CD4-positive, CD25-positive, alpha-beta regulatory T cell (primary cell): ENCODE results near the gene PCDH7. TPM values are rescaled to one million over a fixed set of nuclear protein-coding genes. Genes with fewer than 3 reads are reported as not detected.

ENCODE experiments used
- ATAC-seq, 2 donors: fragments of 150-1000 bp; cut with Tn5 transposase; one replicate each; pipeline ENCODE4 v1.10.0; 2021; ENCODE audit warnings: low read depth in 2 of 2, moderate number of reproducible peaks in 2 of 2, moderate library complexity in 1 of 2
- DNase-seq, 3 donors: peaks; one replicate each; pipeline versions ENCODE4 v3.0.0 to v3.0.0-alpha.2; 2012 to 2022; ENCODE audit warnings: mixed read lengths in 1 of 3
- H3K27ac ChIP-seq: one replicate; pipeline ENCODE4 v1.7.0; 2013; ENCODE audit warnings: mild to moderate bottlenecking, low read length; ENCODE audit not compliant: insufficient read depth, poor library complexity, severe bottlenecking
- H3K27me3 ChIP-seq: one replicate; pipeline ENCODE4 v1.7.0; 2013; ENCODE audit warnings: low read length; ENCODE audit not compliant: control insufficient read depth, insufficient read depth
- H3K36me3 ChIP-seq: one replicate; pipeline ENCODE4 v1.7.0; 2013; ENCODE audit warnings: mild to moderate bottlenecking, low read length, moderate library complexity; ENCODE audit not compliant: control insufficient read depth, insufficient read depth
- H3K4me1 ChIP-seq: 2 replicates; pipeline ENCODE4 v1.7.0; 2013; ENCODE audit warnings: mild to moderate bottlenecking, low read length; ENCODE audit not compliant: insufficient read depth, control insufficient read depth, poor library complexity, severe bottlenecking
- H3K4me3 ChIP-seq: one replicate; pipeline ENCODE4 v1.7.0; 2013; ENCODE audit warnings: low read depth, mild to moderate bottlenecking, low read length, moderate library complexity
- H3K9me3 ChIP-seq, 2 experiments: 1 replicate in 1 of 2; 2 replicates in 1 of 2; pipeline ENCODE4 v1.7.0; 2013; ENCODE audit warnings: low read length in 2 of 2, mild to moderate bottlenecking in 1 of 2, moderate library complexity in 1 of 2; ENCODE audit not compliant: control insufficient read depth in 2 of 2
- H3K27ac Mint-ChIP-seq, 3 donors: one replicate each; pipeline ENCODE4 v1.8.0; 2020 to 2022; ENCODE audit warnings: mild to moderate bottlenecking in 3 of 3, mixed read lengths in 3 of 3, moderate library complexity in 2 of 3
- H3K27me3 Mint-ChIP-seq: one replicate; pipeline ENCODE4 v1.8.0; 2022; ENCODE audit warnings: mild to moderate bottlenecking, mixed read lengths
- H3K36me3 Mint-ChIP-seq: one replicate; pipeline ENCODE4 v1.8.0; 2020; ENCODE audit warnings: mixed read lengths
- H3K4me1 Mint-ChIP-seq, 4 donors: one replicate each; pipeline ENCODE4 v1.8.0; 2020 to 2022; ENCODE audit warnings: mixed read lengths in 4 of 4, mild to moderate bottlenecking in 1 of 4
- H3K4me3 Mint-ChIP-seq, 4 donors: one replicate each; pipeline ENCODE4 v1.8.0; 2020 to 2022; ENCODE audit warnings: mild to moderate bottlenecking in 4 of 4, mixed read lengths in 4 of 4, moderate library complexity in 3 of 4
- H3K9me3 Mint-ChIP-seq, 7 donors: one replicate each; pipeline ENCODE4 v1.8.0; 2020 to 2022; ENCODE audit warnings: mixed read lengths in 7 of 7, mild to moderate bottlenecking in 3 of 7, moderate library complexity in 2 of 7
- polyA plus RNA-seq, 4 donors: library from polyadenylated mRNA; unstranded; fragments of 300-500 nt; fragmentation: Illumina TruSeq; gene quantifications; one replicate each; pipeline ENCODE4 v1.2.3, GENCODE V29; 2021
- total RNA-seq: library from RNA; stranded (reverse); gene quantifications from one replicate; pipeline ENCODE4 v1.2.3, GENCODE V29; 2022

Gene PCDH7
- total and polyA plus RNA-seq, 5 donors from 2014 or later, result not detected

GRCh38 chr4:30722359-30723200 lies 2.4 kb downstream of the PCDH7 start:
- Mint-ChIP-seq H3K27me3 (peaks cover 32% of the 10 kb centered on the region), H3K9me3 (peaks cover 0 to 10% (median 3%) of the 10 kb centered on the region in 7 donors), H3K27ac (no peak overlapping the region), H3K36me3 (no peaks in the 10 kb centered on the region), H3K4me1 (peaks cover 0 to 14% (median 3%) of the 10 kb centered on the region in 4 donors), H3K4me3 (peak overlapping the region in 1 of 4 donors; percentile 8)
- Histone ChIP-seq H3K27me3 (peaks cover 14% of the 10 kb centered on the region), H3K36me3 (no peaks in the 10 kb centered on the region), H3K27ac (no peak overlapping the region), H3K4me3 (no peak overlapping the region), H3K9me3 (no peaks in the 10 kb centered on the region), H3K4me1 (peaks cover 3% of the 10 kb centered on the region)
- ATAC-seq (no peak), DNase-seq (no peak)

DNA sequence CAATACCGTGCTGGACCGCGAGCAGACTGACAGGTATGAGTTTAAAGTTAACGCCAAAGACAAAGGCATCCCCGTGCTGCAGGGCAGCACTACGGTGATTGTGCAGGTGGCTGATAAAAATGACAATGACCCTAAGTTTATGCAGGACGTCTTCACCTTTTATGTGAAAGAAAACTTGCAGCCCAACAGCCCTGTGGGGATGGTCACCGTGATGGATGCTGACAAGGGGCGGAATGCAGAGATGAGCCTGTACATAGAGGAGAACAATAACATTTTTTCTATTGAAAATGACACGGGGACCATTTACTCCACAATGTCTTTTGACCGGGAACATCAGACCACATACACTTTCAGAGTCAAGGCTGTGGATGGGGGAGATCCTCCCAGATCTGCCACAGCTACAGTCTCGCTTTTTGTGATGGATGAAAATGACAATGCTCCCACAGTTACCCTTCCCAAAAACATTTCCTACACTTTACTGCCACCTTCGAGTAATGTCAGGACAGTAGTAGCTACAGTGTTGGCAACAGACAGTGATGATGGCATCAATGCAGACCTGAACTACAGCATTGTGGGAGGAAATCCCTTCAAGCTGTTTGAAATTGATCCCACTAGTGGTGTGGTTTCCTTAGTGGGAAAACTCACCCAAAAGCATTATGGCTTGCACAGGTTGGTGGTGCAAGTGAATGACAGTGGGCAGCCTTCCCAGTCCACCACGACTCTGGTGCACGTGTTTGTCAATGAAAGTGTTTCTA lies 3.2 kb downstream of the PCDH7 start:
- H3K4me1 ChIP-seq, result peaks cover 3% of the 10 kb centered on the region
- no peak overlapping the region for H3K4me3 ChIP-seq
- peaks cover 11% of the 10 kb centered on the region for H3K27me3 ChIP-seq
- Mint-ChIP-seq H3K27ac (no peak overlapping the region), H3K4me3 (no peak overlapping the region), H3K9me3 (peaks cover 0 to 10% (median 3%) of the 10 kb centered on the region in 7 donors), H3K27me3 (peaks cover 28% of the 10 kb centered on the region), H3K36me3 (no peaks in the 10 kb centered on the region), H3K4me1 (peaks cover 0 to 11% (median 2%) of the 10 kb centered on the region in 4 donors)
- no peak for ATAC-seq
- no peaks in the 10 kb centered on the region for H3K36me3 ChIP-seq
- no peaks in the 10 kb centered on the region for H3K9me3 ChIP-seq
- H3K27ac ChIP-seq, result no peak overlapping the region
- no peak for DNase-seq

- no peak for DNase-seq
- H3K4me1 ChIP-seq, result peaks cover 3% of the 10 kb centered on the region
- no peak overlapping the region for H3K27ac ChIP-seq
- H3K36me3 ChIP-seq, result no peaks in the 10 kb centered on the region
- Mint-ChIP-seq H3K4me3 (no peak overlapping the region), H3K4me1 (peaks cover 0 to 3% (median 0%) of the 10 kb centered on the region in 4 donors), H3K36me3 (no peaks in the 10 kb centered on the region), H3K9me3 (peaks cover 0 to 10% (median 3%) of the 10 kb centered on the region in 7 donors), H3K27me3 (peaks cover 19% of the 10 kb centered on the region), H3K27ac (no peak overlapping the region)
- peaks cover 5% of the 10 kb centered on the region for H3K27me3 ChIP-seq
- H3K9me3 ChIP-seq, result no peaks in the 10 kb centered on the region
- H3K4me3 ChIP-seq, result no peak overlapping the region
- no peak for ATAC-seq
Measured at GRCh38 chr4:30724247-30724646, 4.1 kb downstream of the PCDH7 start.

GRCh38 chr4:30725562-30725961 lies 5.4 kb downstream of the PCDH7 start:
- H3K4me3 ChIP-seq, result no peak overlapping the region
- Mint-ChIP-seq H3K4me3 (no peak overlapping the region), H3K36me3 (no peaks in the 10 kb centered on the region), H3K4me1 (no peaks in the 10 kb centered on the region), H3K27me3 (peaks cover 12% of the 10 kb centered on the region), H3K9me3 (peaks cover 0 to 8% (median 3%) of the 10 kb centered on the region in 7 donors), H3K27ac (no peak overlapping the region)
- ATAC-seq, result no peak
- peaks cover 3% of the 10 kb centered on the region for H3K4me1 ChIP-seq
- no peaks in the 10 kb centered on the region for H3K36me3 ChIP-seq
- H3K9me3 ChIP-seq, result no peaks in the 10 kb centered on the region
- no peak overlapping the region for H3K27ac ChIP-seq
- no peak for DNase-seq
- peaks cover 4% of the 10 kb centered on the region for H3K27me3 ChIP-seq

DNA sequence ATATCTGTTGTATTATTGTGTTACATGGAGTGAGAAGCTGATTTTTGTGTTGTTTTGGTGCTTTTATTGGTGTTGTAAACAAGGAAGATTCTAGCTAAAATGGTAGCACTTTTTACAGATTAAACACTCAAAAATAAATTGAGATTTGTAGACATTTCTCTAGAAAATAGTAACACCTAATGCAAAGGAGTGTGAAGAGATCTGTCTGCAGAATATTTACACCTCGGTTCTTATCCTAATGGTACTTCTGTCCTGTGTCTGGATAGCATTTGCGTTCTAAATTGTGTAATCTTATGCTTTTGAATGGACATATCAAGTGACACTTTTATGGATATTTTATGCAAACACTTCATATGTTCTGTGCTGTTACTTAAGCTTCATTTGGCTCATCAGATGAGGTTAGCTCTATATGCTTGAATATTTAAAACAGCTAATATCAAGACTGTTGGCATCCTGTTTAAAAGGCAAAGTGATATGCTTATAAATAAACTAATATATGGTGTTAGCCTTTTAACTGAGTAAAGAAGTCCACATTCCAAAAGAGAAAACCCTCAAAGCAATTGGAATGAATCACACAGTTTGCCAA lies 6.0 kb downstream of the PCDH7 start:
- Histone ChIP-seq H3K27me3 (peaks cover 4% of the 10 kb centered on the region), H3K4me3 (no peak overlapping the region), H3K36me3 (no peaks in the 10 kb centered on the region), H3K4me1 (peaks cover 3% of the 10 kb centered on the region), H3K9me3 (no peaks in the 10 kb centered on the region), H3K27ac (no peak overlapping the region)
- Mint-ChIP-seq H3K36me3 (no peaks in the 10 kb centered on the region), H3K9me3 (peaks cover 0 to 6% (median 3%) of the 10 kb centered on the region in 7 donors), H3K27ac (no peak overlapping the region), H3K27me3 (peaks cover 12% of the 10 kb centered on the region), H3K4me1 (no peaks in the 10 kb centered on the region), H3K4me3 (no peak overlapping the region)
- ATAC-seq (no peak), DNase-seq (no peak)

- H3K4me3 Mint-ChIP-seq, result no peak overlapping the region
- H3K27ac Mint-ChIP-seq, result no peak overlapping the region
- no peaks in the 10 kb centered on the region for H3K4me1 ChIP-seq
- ATAC-seq (no peak), DNase-seq (no peak)
- H3K4me3 ChIP-seq, result no peak overlapping the region
- H3K27me3 Mint-ChIP-seq, result peaks cover 12% of the 10 kb centered on the region
- no peaks in the 10 kb centered on the region for H3K9me3 ChIP-seq
- peaks cover 4% of the 10 kb centered on the region for H3K27me3 ChIP-seq
- no peak overlapping the region for H3K27ac ChIP-seq
- no peaks in the 10 kb centered on the region for H3K4me1 Mint-ChIP-seq
- no peaks in the 10 kb centered on the region for H3K36me3 ChIP-seq
- H3K36me3 Mint-ChIP-seq, result no peaks in the 10 kb centered on the region
- peaks cover 0 to 6% (median 3%) of the 10 kb centered on the region in 7 donors for H3K9me3 Mint-ChIP-seq
Measured at GRCh38 chr4:30727409-30727808, 7.2 kb downstream of the PCDH7 start.

DNA sequence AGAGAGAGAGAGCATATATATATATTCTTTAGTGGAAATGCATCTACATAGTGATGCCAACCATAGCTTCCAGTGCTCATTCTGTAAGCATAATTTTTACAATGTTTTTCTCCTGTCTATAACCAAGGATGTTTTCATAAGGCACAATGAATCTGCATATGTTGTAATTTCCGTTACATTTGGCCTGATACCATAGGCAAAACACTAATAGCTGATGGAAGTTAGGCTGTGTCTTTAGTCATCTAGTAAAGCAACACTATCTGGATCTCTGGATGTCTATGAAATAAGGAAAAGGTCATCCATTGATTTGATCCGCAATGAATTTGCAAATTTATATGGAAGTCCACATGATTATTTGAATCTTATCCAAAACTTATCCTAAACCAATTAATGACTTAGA lies 8.1 kb downstream of the PCDH7 start:
- H3K27me3 Mint-ChIP-seq, result peaks cover 8% of the 10 kb centered on the region
- Histone ChIP-seq H3K27me3 (no peaks in the 10 kb centered on the region), H3K4me3 (no peak overlapping the region), H3K4me1 (no peaks in the 10 kb centered on the region), H3K9me3 (no peaks in the 10 kb centered on the region), H3K27ac (no peak overlapping the region), H3K36me3 (no peaks in the 10 kb centered on the region)
- no peaks in the 10 kb centered on the region for H3K36me3 Mint-ChIP-seq
- H3K4me1 Mint-ChIP-seq, result no peaks in the 10 kb centered on the region
- H3K4me3 Mint-ChIP-seq, result no peak overlapping the region
- no peak overlapping the region for H3K27ac Mint-ChIP-seq
- DNase-seq, result no peak
- ATAC-seq, result no peak
- peaks cover 0 to 8% (median 3%) of the 10 kb centered on the region in 7 donors for H3K9me3 Mint-ChIP-seq
